Heart right ventricle (tissue), 16 donors: ENCODE results near the gene ZHX3. TPM values are rescaled to one million over a fixed set of nuclear protein-coding genes. Genes with fewer than 3 reads are reported as not detected.
A peak's percentile ranks its signal among the peaks of the same experiment; 100 is the strongest.
"Not testable (repeated sequence)": the region's sequence is repeated elsewhere in the genome, so short reads cannot be mapped to it uniquely, and the experiment has no call there.

ENCODE experiments used
- ATAC-seq, 8 donors: fragments of 200-7000 bp; cut with Tn5 transposase; one replicate each; pipeline ENCODE4 v1.9.1; 2020; ENCODE audit warnings: mild to moderate bottlenecking in 8 of 8, moderate library complexity in 8 of 8, moderate number of reproducible peaks in 1 of 8
- DNase-seq, 2 donors: peaks; one replicate each; pipeline ENCODE4 v3.0.0-alpha.2; 2020
- H3K27ac ChIP-seq, 10 donors: fragments of 200-600 bp; sonication (generic) in 2 of 10; one replicate each; pipeline versions ENCODE4 v1.5.0 to v1.8.0; 2020 to 2022; ENCODE audit warnings: mild to moderate bottlenecking in 3 of 10
- H3K27me3 ChIP-seq, 7 donors: fragments of 200-600 bp; one replicate each; pipeline ENCODE4 v1.8.0; 2021 to 2022; ENCODE audit warnings: mild to moderate bottlenecking in 2 of 7
- H3K36me3 ChIP-seq, 9 donors: fragments of 200-600 bp; sonication (generic) in 1 of 9; one replicate each; pipeline versions ENCODE4 v1.5.0 to v1.8.0; 2020 to 2022; ENCODE audit warnings: mild to moderate bottlenecking in 2 of 9
- H3K4me1 ChIP-seq, 9 donors: fragments of 200-600 bp; sonication (generic) in 1 of 9; one replicate each; pipeline versions ENCODE4 v1.5.0 to v1.8.0; 2020 to 2022; ENCODE audit warnings: mild to moderate bottlenecking in 4 of 9
- H3K4me3 ChIP-seq, 10 donors: fragments of 200-600 bp; sonication (generic) in 2 of 10; one replicate each; pipeline versions ENCODE4 v1.5.0 to v1.8.0; 2020 to 2022; ENCODE audit warnings: mild to moderate bottlenecking in 7 of 10, moderate library complexity in 2 of 10
- H3K9me3 ChIP-seq, 11 donors: fragments of 200-600 bp in 10 of 11; sonication (generic) in 2 of 11; one replicate each; pipeline versions ENCODE4 v1.5.0 to v1.8.0; 2013 to 2022; ENCODE audit warnings: mild to moderate bottlenecking in 2 of 11, control low read depth in 1 of 11, moderate library complexity in 1 of 11
- CTCF ChIP-seq, 9 donors: fragments of 200-600 bp; sonication (generic) in 2 of 9; IDR thresholded peaks; one replicate each; pipeline versions ENCODE4 v1.5.0 to v1.8.0; 2021 to 2022; ENCODE audit warnings: antibody characterized with exemption in 9 of 9, mild to moderate bottlenecking in 5 of 9, moderate library complexity in 1 of 9
- WGBS, 2 donors: extraction: QIAGEN DNeasy Blood & Tissue Kit; methylation state at CpG; one replicate each; pipeline ENCODE4 v1.1.7; 2013; ENCODE audit warnings: inconsistent platforms in 1 of 2; 5-methylcytosine and 5-hydroxymethylcytosine counted together
- intact Hi-C, 10 donors: fragments of 100-400 bp; cut with DNase I; formaldehyde crosslinking; loops; one replicate each; pipeline versions ENCODE4 v1.11.1 to v1.14.2; 2022
- polyA plus RNA-seq, 2 donors: library from polyadenylated mRNA; stranded (reverse); fragments of 200-250 nt; gene quantifications; one replicate each; pipeline ENCODE4 v1.2.3, GENCODE V29; 2013
- total RNA-seq, 10 donors: library from RNA; stranded (reverse); fragmentation: NEBNext Ultra II Directional in 3 of 10; extraction: Animal tissue kit (Norgen Biotek cat#: 25700) in 3 of 10; gene quantifications; one replicate each; pipeline versions ENCODE4 v1.2.1 to v1.2.4, GENCODE V29; 2021 to 2023
- donor health status: Arrhythmogenic right ventricular cardiomyopathy.
- donor health status: ischemic (EF 13 %, LVEDD 7.1; RV severe dilation, severe dysfunction).
- donor health status: healthy with polysubstance abuse.
- donor health status: DM: no; HTN: yes; CAD: no.
- donor health status: DM: no; HTN: no; CAD: no.
- donor health status: ischemic (EF 25% LVEDD 6.9; RV normal size, moderate dysfunction).
- donor health status: ischemic (EF 25% LVEDD 5.7; RV mildly dilated, moderate dysfunction).
- donor health status: healthy.
- donor health status: DM: yes; HTN: yes; CAD: no.
- donor health status: Ischemic cardiomyopathy.
- donor health status: ischemic (EF 35%, LVEDD 5.7; RV mildly dilated, moderate dysfunction).
- donor health status: nonischemic (EF 11% LVEDD 7.7; RV severe dilation, severe dysfunction).
- donor health status: DM: yes; HTN: yes; CAD: no.
- donor health status: PGD.
- donor health status: ischemic (EF 29% LVEDD 5.4; RV normal size, mild dysfunction).
- donor health status: nonischemic (EF 23%, LVEDD 6.1; RV moderate dilation, normal function).

ZHX3 gene
- total and polyA plus RNA-seq, 12 donors = 6.5 to 51.8 (median 30.4) TPM

GRCh38 chr20:41247523-41248367 is 69.8 kb downstream of the ZHX3 start:
- no peak for TF ChIP-seq CTCF (IDR thresholded peaks at IDR 0.05)
- Histone ChIP-seq H3K9me3 (no peaks in the 10 kb centered on the region), H3K27ac (peak overlapping the region; percentile 83 to 94 (median 86)), H3K4me1 (peaks cover 27 to 93% (median 66%) of the 10 kb centered on the region in 9 donors), H3K27me3 (no peaks in the 10 kb centered on the region), H3K36me3 (no peaks in the 10 kb centered on the region), H3K4me3 (no peak overlapping the region)
- intact Hi-C loops = loop anchor here in 6 of 10 donors (2.0 to 5.0 kb wide), 8 partner anchors 15 to 110 kb away; partner anchors contain the start of genes ZHX3 (in 5 of the 6) and PLCG1 (in 1 of the 6)
- no peak for DNase-seq
- ATAC-seq = no peak
- 73 to 79% methylated on average over 7 of the region's 7 CpGs for WGBS, 2 donors

- intact Hi-C loops = loop anchor here in 6 of 10 donors (5.0 kb wide), 6 partner anchors 72 to 108 kb away; partner anchors contain the start of genes ZHX3 (in 5 of the 6) and PLCG1 (in 1 of the 6)
- DNase-seq = peak in 1 of 2 donors; percentile 42
- 33 to 36% methylated on average over 2 of the region's 2 CpGs for WGBS, 2 donors
These were observed 72.3 kb downstream of the ZHX3 start for GRCh38 chr20:41245086-41245707.

GRCh38 chr20:41242807-41243206 is 74.7 kb downstream of the ZHX3 start:
- Histone ChIP-seq H3K4me1 (peaks cover 24 to 68% (median 44%) of the 10 kb centered on the region in 9 donors), H3K27ac (peak overlapping the region in 2 of 10 donors; percentile 22 to 88), H3K36me3 (peaks cover 0 to 2% (median 0%) of the 10 kb centered on the region in 9 donors), H3K9me3 (no peaks in the 10 kb centered on the region), H3K4me3 (no peak overlapping the region), H3K27me3 (no peaks in the 10 kb centered on the region)
- 74 to 79% methylated on average over 2 of the region's 2 CpGs for WGBS, 2 donors
- intact Hi-C loops = no loop called here
- no peak for TF ChIP-seq CTCF (IDR thresholded peaks at IDR 0.05)
- ATAC-seq (no peak), DNase-seq (no peak)

More at GRCh38 chr20:41245086-41245707, 72.3 kb downstream of the ZHX3 start:
- Histone ChIP-seq H3K27ac (peak overlapping the region; percentile 56 to 94 (median 86)), H3K4me3 (no peak overlapping the region), H3K9me3 (no peaks in the 10 kb centered on the region), H3K36me3 (no peaks in the 10 kb centered on the region), H3K4me1 (peaks cover 27 to 83% (median 63%) of the 10 kb centered on the region in 9 donors), H3K27me3 (no peaks in the 10 kb centered on the region)
- peak; percentile 56 to 84 (median 73) for ATAC-seq
- peak in 6 of 9 donors; percentile 10 to 46 (median 34) for TF ChIP-seq CTCF (IDR thresholded peaks at IDR 0.05)

DNA sequence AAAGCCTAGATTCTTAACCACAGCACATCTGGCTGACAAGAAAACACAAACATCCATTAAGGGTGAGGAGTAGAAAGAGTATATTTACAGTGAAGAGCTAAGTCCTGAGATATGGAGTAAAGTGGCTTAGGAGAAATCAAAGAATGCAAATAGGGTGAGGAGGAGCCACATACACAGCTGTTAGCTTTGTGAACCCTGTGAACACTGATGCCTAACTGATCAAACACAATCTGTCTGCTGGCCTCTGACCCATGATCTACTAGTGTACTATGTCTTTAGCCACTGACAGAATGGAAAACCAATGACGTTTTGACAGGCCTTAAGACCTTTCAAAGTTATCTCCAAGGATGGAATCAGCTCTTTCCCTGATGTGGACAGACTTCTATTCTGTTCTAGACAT is 75.2 kb downstream of the ZHX3 start:
- WGBS, 2 donors = 65 to 71% methylated on average over 1 of the region's 1 CpG
- peaks cover 20 to 64% (median 39%) of the 10 kb centered on the region in 9 donors for H3K4me1 ChIP-seq
- H3K27me3 ChIP-seq = no peaks in the 10 kb centered on the region
- no peak for DNase-seq
- H3K9me3 ChIP-seq = no peaks in the 10 kb centered on the region
- no peak overlapping the region for H3K27ac ChIP-seq
- H3K36me3 ChIP-seq = peaks cover 0 to 2% (median 0%) of the 10 kb centered on the region in 9 donors
- intact Hi-C loops = no loop called here
- no peak overlapping the region for H3K4me3 ChIP-seq
- ATAC-seq = no peak
- no peak for TF ChIP-seq CTCF (IDR thresholded peaks at IDR 0.05)

GRCh38 chr20:41237233-41237632 is 80.3 kb downstream of the ZHX3 start:
- not testable (repeated sequence) for H3K4me3 ChIP-seq, H3K9me3 ChIP-seq, H3K36me3 ChIP-seq, DNase-seq, H3K27ac ChIP-seq, H3K27me3 ChIP-seq, ATAC-seq
- 92 to 100% methylated on average over 2 of the region's 3 CpGs for WGBS, 2 donors
- peaks cover 20 to 46% (median 29%) of the 10 kb centered on the region in 9 donors for H3K4me1 ChIP-seq
- intact Hi-C loops = loop anchor here in 2 of 10 donors (10.0 kb wide), 2 partner anchors 62 to 98 kb away; no protein-coding TSS in a partner anchor

- H3K9me3 ChIP-seq, H3K4me3 ChIP-seq, ATAC-seq, DNase-seq, H3K27me3 ChIP-seq, H3K36me3 ChIP-seq, H3K27ac ChIP-seq: not testable (repeated sequence)
- 100% methylated on average over 1 of the region's 1 CpG for WGBS, 2 donors
- H3K4me1 ChIP-seq = peaks cover 20 to 46% (median 33%) of the 10 kb centered on the region in 9 donors
- intact Hi-C loops = loop anchor here in 2 of 10 donors (10.0 kb wide), 2 partner anchors 62 to 98 kb away; no protein-coding TSS in a partner anchor
These were observed 80.7 kb downstream of the ZHX3 start for GRCh38 chr20:41236818-41237217.
